ENCODE data around the gene ALS2. TPM values are rescaled to one million over a fixed set of nuclear protein-coding genes. Genes with fewer than 3 reads are reported as not detected.
A peak's percentile ranks its signal among the peaks of the same experiment; 100 is the strongest.

The ALS2 gene
- total RNA-seq, 1 donor from 2014 or later: 54.0 TPM

DNA sequence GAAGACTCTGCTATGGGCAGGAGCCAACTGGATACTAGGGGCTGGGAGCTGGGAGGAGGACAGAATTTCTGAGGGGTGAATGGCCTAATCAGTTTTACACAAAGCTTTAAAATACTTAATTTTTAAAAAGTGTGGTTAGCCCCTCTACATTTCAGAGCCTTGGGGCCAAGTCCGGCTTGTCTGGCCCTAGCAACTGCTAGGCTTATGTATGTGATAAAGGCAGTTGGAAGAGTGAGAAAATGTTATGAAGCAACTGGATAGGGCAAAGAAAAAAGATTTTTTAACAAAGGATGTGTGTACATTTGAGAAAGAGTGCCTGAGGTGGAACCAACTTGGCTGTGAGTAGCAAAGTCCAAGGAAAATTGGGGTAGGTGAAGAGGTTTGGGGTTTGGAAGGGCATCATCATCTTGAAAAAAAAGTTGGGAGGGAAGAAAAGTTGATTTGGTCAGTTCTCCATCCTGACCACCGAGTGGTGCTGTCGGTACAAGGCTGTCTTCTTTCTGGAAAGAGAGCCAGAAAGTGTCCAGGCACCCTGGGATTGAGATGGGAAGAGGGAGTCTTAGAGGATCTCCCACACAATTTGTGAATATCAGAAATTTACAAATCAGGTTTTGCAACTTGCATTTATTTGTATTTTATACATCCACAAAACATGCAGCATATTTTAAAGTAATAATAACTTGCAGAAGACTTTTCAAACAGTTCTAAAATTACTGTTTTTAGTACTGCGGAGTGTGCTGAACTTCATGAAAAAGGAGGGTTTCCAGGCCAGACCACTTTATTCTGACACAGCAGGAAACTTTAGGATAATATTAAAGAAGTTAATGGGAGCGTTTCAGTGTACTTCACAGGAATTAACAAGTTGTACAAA is 15.1 kb upstream of the ALS2 start:
- H3K9me3 Mint-ChIP-seq (ENCODE audit: unreplicated experiment): no peaks in the 10 kb centered on the region
- H3K4me3 ChIP-seq (ENCODE audit: insufficient read depth, low read depth, low read length): no peak overlapping the region
- H3K4me2 ChIP-seq (ENCODE audit: low read length): no peak overlapping the region
- peak; percentile 67 for FAIRE-seq
- H3K27me3 Mint-ChIP-seq (ENCODE audit: low read depth, unreplicated experiment): no peaks in the 10 kb centered on the region
- H3K79me2 ChIP-seq (ENCODE audit: insufficient read depth, low read length): no peaks in the 10 kb centered on the region
- H3K27me3 ChIP-seq (ENCODE audit: insufficient read depth, low read length): no peaks in the 10 kb centered on the region
- TF ChIP-seq, protein P1, sequence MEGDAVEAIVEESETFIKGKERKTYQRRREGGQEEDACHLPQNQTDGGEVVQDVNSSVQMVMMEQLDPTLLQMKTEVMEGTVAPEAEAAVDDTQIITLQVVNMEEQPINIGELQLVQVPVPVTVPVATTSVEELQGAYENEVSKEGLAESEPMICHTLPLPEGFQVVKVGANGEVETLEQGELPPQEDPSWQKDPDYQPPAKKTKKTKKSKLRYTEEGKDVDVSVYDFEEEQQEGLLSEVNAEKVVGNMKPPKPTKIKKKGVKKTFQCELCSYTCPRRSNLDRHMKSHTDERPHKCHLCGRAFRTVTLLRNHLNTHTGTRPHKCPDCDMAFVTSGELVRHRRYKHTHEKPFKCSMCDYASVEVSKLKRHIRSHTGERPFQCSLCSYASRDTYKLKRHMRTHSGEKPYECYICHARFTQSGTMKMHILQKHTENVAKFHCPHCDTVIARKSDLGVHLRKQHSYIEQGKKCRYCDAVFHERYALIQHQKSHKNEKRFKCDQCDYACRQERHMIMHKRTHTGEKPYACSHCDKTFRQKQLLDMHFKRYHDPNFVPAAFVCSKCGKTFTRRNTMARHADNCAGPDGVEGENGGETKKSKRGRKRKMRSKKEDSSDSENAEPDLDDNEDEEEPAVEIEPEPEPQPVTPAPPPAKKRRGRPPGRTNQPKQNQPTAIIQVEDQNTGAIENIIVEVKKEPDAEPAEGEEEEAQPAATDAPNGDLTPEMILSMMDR (IDR thresholded peaks at IDR 0.05; ENCODE audit: insufficient read depth, low read depth, low read length): peak; percentile 84
- no peak for TF ChIP-seq EZH2 (IDR thresholded peaks at IDR 0.05; ENCODE audit: insufficient read depth, low read length)
- H4K20me1 ChIP-seq (ENCODE audit: insufficient read depth, low read length): no peaks in the 10 kb centered on the region
- no peaks in the 10 kb centered on the region for H3K9me3 ChIP-seq (ENCODE audit: insufficient read depth, low read depth, low read length)
- no peak overlapping the region for H3K9ac ChIP-seq (ENCODE audit: low read length)
- peak overlapping the region; percentile 99 for H3K27ac ChIP-seq (ENCODE audit: low read depth, low read length)
- H3K36me3 ChIP-seq (ENCODE audit: insufficient read depth, low read length): no peaks in the 10 kb centered on the region
- H3K36me3 Mint-ChIP-seq (ENCODE audit: low read depth, unreplicated experiment): no peaks in the 10 kb centered on the region
- peaks cover 24% of the 10 kb centered on the region for H3K4me1 ChIP-seq (ENCODE audit: insufficient read depth, low read length)
- peak overlapping the region; percentile 64 for H3K27ac Mint-ChIP-seq (ENCODE audit: unreplicated experiment)
- no peak overlapping the region for H2AFZ ChIP-seq (ENCODE audit: low read depth, low read length)
- H3K4me3 Mint-ChIP-seq (ENCODE audit: unreplicated experiment): no peak overlapping the region
- DNase-seq (ENCODE audit: low read depth): peak; percentile 45
- peaks cover 19% of the 10 kb centered on the region for H3K4me1 Mint-ChIP-seq (ENCODE audit: low read depth, unreplicated experiment)

DNA sequence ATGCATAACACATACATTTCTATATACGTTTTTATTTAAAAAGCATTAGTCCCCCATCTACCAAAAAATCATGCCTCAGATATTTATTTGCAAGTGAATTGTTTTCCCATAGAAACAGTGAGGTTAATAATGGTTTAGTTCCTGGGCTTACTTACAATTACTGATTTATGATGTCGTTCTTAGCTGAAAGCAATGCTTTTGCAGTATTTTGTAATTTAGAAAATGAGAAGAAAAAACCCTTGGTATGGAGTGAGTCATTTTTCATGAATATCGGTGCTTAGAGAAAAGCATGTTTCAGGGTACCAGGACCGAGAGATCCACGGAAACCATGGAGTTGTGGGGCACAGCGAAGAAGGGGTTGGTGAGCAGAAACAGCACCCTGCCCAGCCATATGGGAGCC is 13.6 kb upstream of the ALS2 start:
- Histone ChIP-seq H3K27me3 (ENCODE audit: insufficient read depth, low read length) (no peaks in the 10 kb centered on the region), H3K79me2 (ENCODE audit: insufficient read depth, low read length) (no peaks in the 10 kb centered on the region), H3K9me3 (ENCODE audit: insufficient read depth, low read depth, low read length) (no peaks in the 10 kb centered on the region), H2AFZ (ENCODE audit: low read depth, low read length) (no peak overlapping the region), H3K27ac (ENCODE audit: low read depth, low read length) (no peak overlapping the region), H4K20me1 (ENCODE audit: insufficient read depth, low read length) (no peaks in the 10 kb centered on the region), H3K4me2 (ENCODE audit: low read length) (no peak overlapping the region), H3K36me3 (ENCODE audit: insufficient read depth, low read length) (no peaks in the 10 kb centered on the region), H3K4me3 (ENCODE audit: insufficient read depth, low read depth, low read length) (no peak overlapping the region), H3K9ac (ENCODE audit: low read length) (no peak overlapping the region), H3K4me1 (ENCODE audit: insufficient read depth, low read length) (peaks cover 24% of the 10 kb centered on the region)
- Mint-ChIP-seq H3K4me3 (ENCODE audit: unreplicated experiment) (no peak overlapping the region), H3K36me3 (ENCODE audit: low read depth, unreplicated experiment) (no peaks in the 10 kb centered on the region), H3K27me3 (ENCODE audit: low read depth, unreplicated experiment) (no peaks in the 10 kb centered on the region), H3K4me1 (ENCODE audit: low read depth, unreplicated experiment) (peaks cover 19% of the 10 kb centered on the region), H3K9me3 (ENCODE audit: unreplicated experiment) (peaks cover 1% of the 10 kb centered on the region), H3K27ac (ENCODE audit: unreplicated experiment) (no peak overlapping the region)
- no peak for TF ChIP-seq EZH2 (IDR thresholded peaks at IDR 0.05; ENCODE audit: insufficient read depth, low read length)
- TF ChIP-seq, protein P1 (IDR thresholded peaks at IDR 0.05; ENCODE audit: insufficient read depth, low read depth, low read length): no peak
- FAIRE-seq (no peak), DNase-seq (ENCODE audit: low read depth) (peak; percentile 39)

DNA sequence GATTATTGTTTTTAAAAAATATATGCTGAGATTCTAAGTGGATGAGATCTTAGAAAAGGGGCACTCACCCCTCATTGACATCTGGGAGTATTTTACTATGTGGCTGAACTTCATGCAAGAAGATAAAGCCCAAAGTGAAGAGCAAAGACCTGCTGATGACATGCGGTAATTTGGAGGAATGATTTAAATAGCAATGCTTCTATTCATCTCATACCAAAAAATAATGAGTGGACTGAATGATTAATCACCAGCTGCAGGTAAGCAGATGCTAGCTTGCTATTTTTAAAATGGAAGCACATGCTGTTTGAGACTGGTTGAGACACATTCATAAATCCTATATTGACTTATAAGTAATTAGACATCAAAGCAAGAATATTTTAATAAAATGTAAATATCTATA is 12.9 kb upstream of the ALS2 start:
- Histone ChIP-seq H3K9me3 (ENCODE audit: insufficient read depth, low read depth, low read length) (no peaks in the 10 kb centered on the region), H3K79me2 (ENCODE audit: insufficient read depth, low read length) (no peaks in the 10 kb centered on the region), H3K9ac (ENCODE audit: low read length) (no peak overlapping the region), H3K27ac (ENCODE audit: low read depth, low read length) (no peak overlapping the region), H2AFZ (ENCODE audit: low read depth, low read length) (no peak overlapping the region), H3K4me1 (ENCODE audit: insufficient read depth, low read length) (peaks cover 17% of the 10 kb centered on the region), H3K4me2 (ENCODE audit: low read length) (no peak overlapping the region), H4K20me1 (ENCODE audit: insufficient read depth, low read length) (no peaks in the 10 kb centered on the region), H3K27me3 (ENCODE audit: insufficient read depth, low read length) (no peaks in the 10 kb centered on the region), H3K36me3 (ENCODE audit: insufficient read depth, low read length) (no peaks in the 10 kb centered on the region), H3K4me3 (ENCODE audit: insufficient read depth, low read depth, low read length) (no peak overlapping the region)
- H3K27me3 Mint-ChIP-seq (ENCODE audit: low read depth, unreplicated experiment): no peaks in the 10 kb centered on the region
- no peaks in the 10 kb centered on the region for H3K36me3 Mint-ChIP-seq (ENCODE audit: low read depth, unreplicated experiment)
- peaks cover 15% of the 10 kb centered on the region for H3K4me1 Mint-ChIP-seq (ENCODE audit: low read depth, unreplicated experiment)
- no peak overlapping the region for H3K4me3 Mint-ChIP-seq (ENCODE audit: unreplicated experiment)
- peaks cover 1% of the 10 kb centered on the region for H3K9me3 Mint-ChIP-seq (ENCODE audit: unreplicated experiment)
- no peak overlapping the region for H3K27ac Mint-ChIP-seq (ENCODE audit: unreplicated experiment)
- no peak for TF ChIP-seq EZH2 (IDR thresholded peaks at IDR 0.05; ENCODE audit: insufficient read depth, low read length)
- TF ChIP-seq, protein P1 (IDR thresholded peaks at IDR 0.05; ENCODE audit: insufficient read depth, low read depth, low read length): no peak
- FAIRE-seq (no peak), DNase-seq (ENCODE audit: low read depth) (peak; percentile 79)
